Activated naive CD4-positive, alpha-beta T cell treated with anti-CD3 and anti-CD28 coated beads, Interleukin-2, amount 10 ng/mL, durations not matched to agents 7 days and 5 days (primary cell): ENCODE measurements around the gene OR52D1.

ENCODE experiments used
- CTCF ChIA-PET: fragments of 350-600 bp; sonication (Branson Sonifier 250); formaldehyde crosslinking; loops from one replicate; lab custom pipeline; 2021; ENCODE audit warnings: antibody characterized with exemption; lab: Charles Lee
- DNase-seq: peaks from one replicate; pipeline ENCODE4 v3.0.0-alpha.2; 2020
- H3K27ac Mint-ChIP-seq: one replicate; pipeline ENCODE4 v1.8.0; 2021; ENCODE audit warnings: mild to moderate bottlenecking, moderate library complexity, mixed read lengths
- H3K27me3 Mint-ChIP-seq: one replicate; pipeline ENCODE4 v1.8.0; 2021; ENCODE audit warnings: mild to moderate bottlenecking, mixed read lengths
- H3K36me3 Mint-ChIP-seq: one replicate; pipeline ENCODE4 v1.8.0; 2021; ENCODE audit warnings: mixed read lengths
- H3K4me1 Mint-ChIP-seq: one replicate; pipeline ENCODE4 v1.8.0; 2021; ENCODE audit warnings: mixed read lengths
- H3K4me3 Mint-ChIP-seq: one replicate; pipeline ENCODE4 v1.8.0; 2021; ENCODE audit warnings: mild to moderate bottlenecking, moderate library complexity, mixed read lengths
- H3K9me3 Mint-ChIP-seq: one replicate; pipeline ENCODE4 v1.8.0; 2021; ENCODE audit warnings: mixed read lengths

Gene OR52D1

GRCh38 chr11:5488385-5488784 lies at the start of gene OR52D1:
TSS of gene OR52D1 (plus strand) at chr11:5488685. CDS start at chr11:5488707, 22 bp downstream.
- H3K27me3 Mint-ChIP-seq, result peaks cover 9% of the 10 kb centered on the region
- DNase-seq, result no peak
- H3K36me3 Mint-ChIP-seq, result no peaks in the 10 kb centered on the region
- no peak within 1 kb of the TSS for H3K27ac Mint-ChIP-seq
- H3K9me3 Mint-ChIP-seq, result no peaks in the 10 kb centered on the region
- H3K4me3 Mint-ChIP-seq, result no peak within 1 kb of the TSS
- CTCF ChIA-PET, result no interaction called here
- no peaks in the 10 kb centered on the region for H3K4me1 Mint-ChIP-seq

GRCh38 chr11:5441414-5441813 lies 47.1 kb upstream of the OR52D1 start, which contains the start of gene OR51I1:
TSS of gene OR51I1 (minus strand) at chr11:5441514. CDS start at chr11:5441514, 0 bp downstream.
- DNase-seq, result no peak
- H3K4me1 Mint-ChIP-seq, result no peaks in the 10 kb centered on the region
- no peak within 1 kb of the TSS for H3K27ac Mint-ChIP-seq
- H3K9me3 Mint-ChIP-seq, result no peaks in the 10 kb centered on the region
- CTCF ChIA-PET, result no interaction called here
- no peaks in the 10 kb centered on the region for H3K36me3 Mint-ChIP-seq
- H3K27me3 Mint-ChIP-seq, result peaks cover 6% of the 10 kb centered on the region
- no peak within 1 kb of the TSS for H3K4me3 Mint-ChIP-seq

- no peaks in the 10 kb centered on the region for H3K36me3 Mint-ChIP-seq
- no peaks in the 10 kb centered on the region for H3K4me1 Mint-ChIP-seq
- H3K9me3 Mint-ChIP-seq, result no peaks in the 10 kb centered on the region
- no peak for DNase-seq
- no peaks in the 10 kb centered on the region for H3K27me3 Mint-ChIP-seq
- H3K27ac Mint-ChIP-seq, result no peak overlapping the region
- no peak overlapping the region for H3K4me3 Mint-ChIP-seq
- CTCF ChIA-PET, result no interaction called here
These were observed 44.6 kb upstream of the OR52D1 start for GRCh38 chr11:5443835-5444393.

GRCh38 chr11:5449023-5449422 lies 39.5 kb upstream of the OR52D1 start, which contains the start of gene OR51I2:
TSS of gene OR51I2 (plus strand) at chr11:5449323. CDS start at chr11:5453489, 4,166 bp downstream.
- Mint-ChIP-seq H3K4me3 (no peak within 1 kb of the TSS), H3K27me3 (no peaks in the 10 kb centered on the region), H3K4me1 (no peaks in the 10 kb centered on the region), H3K36me3 (no peaks in the 10 kb centered on the region), H3K27ac (no peak within 1 kb of the TSS), H3K9me3 (no peaks in the 10 kb centered on the region)
- CTCF ChIA-PET, result no interaction called here
- no peak for DNase-seq

- H3K4me1 Mint-ChIP-seq, result no peaks in the 10 kb centered on the region
- H3K27me3 Mint-ChIP-seq, result no peaks in the 10 kb centered on the region
- H3K9me3 Mint-ChIP-seq, result no peaks in the 10 kb centered on the region
- no peak for DNase-seq
- H3K4me3 Mint-ChIP-seq, result no peak overlapping the region
- no peaks in the 10 kb centered on the region for H3K36me3 Mint-ChIP-seq
- H3K27ac Mint-ChIP-seq, result no peak overlapping the region
- CTCF ChIA-PET, result no interaction called here
These were observed 39.1 kb upstream of the OR52D1 start for GRCh38 chr11:5449432-5449831.

- DNase-seq, result no peak
- peaks cover 5% of the 10 kb centered on the region for H3K4me1 Mint-ChIP-seq
These were observed 27.4 kb upstream of the OR52D1 start for GRCh38 chr11:5460983-5461621.

GRCh38 chr11:5467527-5467926 lies 21.0 kb upstream of the OR52D1 start:
- Mint-ChIP-seq H3K36me3 (no peaks in the 10 kb centered on the region), H3K27ac (no peak overlapping the region), H3K4me1 (no peaks in the 10 kb centered on the region), H3K27me3 (peaks cover 6% of the 10 kb centered on the region), H3K9me3 (no peaks in the 10 kb centered on the region), H3K4me3 (no peak overlapping the region)
- CTCF ChIA-PET, result no interaction called here
- DNase-seq, result no peak

More at GRCh38 chr11:5460983-5461621, 27.4 kb upstream of the OR52D1 start:
- Mint-ChIP-seq H3K4me3 (no peak overlapping the region), H3K36me3 (no peaks in the 10 kb centered on the region), H3K27ac (no peak overlapping the region), H3K27me3 (no peaks in the 10 kb centered on the region), H3K9me3 (no peaks in the 10 kb centered on the region)
- CTCF ChIA-PET, result no interaction called here

GRCh38 chr11:5473921-5474320 lies 14.6 kb upstream of the OR52D1 start:
- CTCF ChIA-PET, result interaction anchor here (1.3 kb wide), 1 partner anchor 335 kb away, joined by 3 read pairs; no protein-coding TSS in a partner anchor
- no peak for DNase-seq
- H3K9me3 Mint-ChIP-seq, result no peaks in the 10 kb centered on the region
- H3K27me3 Mint-ChIP-seq, result peaks cover 6% of the 10 kb centered on the region
- no peaks in the 10 kb centered on the region for H3K36me3 Mint-ChIP-seq
- H3K4me1 Mint-ChIP-seq, result no peaks in the 10 kb centered on the region
- H3K27ac Mint-ChIP-seq, result no peak overlapping the region
- no peak overlapping the region for H3K4me3 Mint-ChIP-seq

- Mint-ChIP-seq H3K27me3 (peaks cover 6% of the 10 kb centered on the region), H3K4me1 (no peaks in the 10 kb centered on the region), H3K9me3 (no peaks in the 10 kb centered on the region), H3K4me3 (no peak overlapping the region), H3K36me3 (no peaks in the 10 kb centered on the region), H3K27ac (no peak overlapping the region)
- CTCF ChIA-PET, result interaction anchor here (0.7 to 3.4 kb wide), 7 partner anchors 10 to 415 kb away, joined by 3 to 20 read pairs (median 3); partner anchors contain the start of gene OR52N2
- DNase-seq, result peak; percentile 58
These were observed 12.2 kb upstream of the OR52D1 start for GRCh38 chr11:5476186-5476819.

GRCh38 chr11:5486003-5486402 lies 2.5 kb upstream of the OR52D1 start:
- CTCF ChIA-PET, result interaction anchor here (0.9 kb wide), 1 partner anchor 10 kb away, joined by 3 read pairs; no protein-coding TSS in a partner anchor
- Mint-ChIP-seq H3K4me3 (no peak overlapping the region), H3K9me3 (no peaks in the 10 kb centered on the region), H3K36me3 (no peaks in the 10 kb centered on the region), H3K27me3 (peaks cover 6% of the 10 kb centered on the region), H3K4me1 (no peaks in the 10 kb centered on the region), H3K27ac (no peak overlapping the region)
- no peak for DNase-seq

GRCh38 chr11:5486421-5486820 lies 2.1 kb upstream of the OR52D1 start:
- DNase-seq, result no peak
- Mint-ChIP-seq H3K27ac (no peak overlapping the region), H3K4me1 (no peaks in the 10 kb centered on the region), H3K36me3 (no peaks in the 10 kb centered on the region), H3K27me3 (peaks cover 9% of the 10 kb centered on the region), H3K4me3 (no peak overlapping the region), H3K9me3 (no peaks in the 10 kb centered on the region)
- CTCF ChIA-PET, result interaction anchor here (0.9 kb wide), 1 partner anchor 10 kb away, joined by 3 read pairs; no protein-coding TSS in a partner anchor

GRCh38 chr11:5488798-5489399 lies 414 bp downstream of the OR52D1 start:
- Mint-ChIP-seq H3K4me3 (no peak overlapping the region), H3K27me3 (peaks cover 9% of the 10 kb centered on the region), H3K4me1 (no peaks in the 10 kb centered on the region), H3K36me3 (no peaks in the 10 kb centered on the region), H3K9me3 (no peaks in the 10 kb centered on the region), H3K27ac (no peak overlapping the region)
- CTCF ChIA-PET, result no interaction called here
- no peak for DNase-seq

- DNase-seq, result no peak
- Mint-ChIP-seq H3K4me3 (no peak overlapping the region), H3K9me3 (no peaks in the 10 kb centered on the region), H3K27me3 (peaks cover 9% of the 10 kb centered on the region), H3K27ac (no peak overlapping the region), H3K36me3 (no peaks in the 10 kb centered on the region), H3K4me1 (no peaks in the 10 kb centered on the region)
- CTCF ChIA-PET, result no interaction called here
These were observed 1.3 kb downstream of the OR52D1 start for GRCh38 chr11:5489576-5490357.

GRCh38 chr11:5499671-5500070 lies 11.2 kb downstream of the OR52D1 start:
- no peak overlapping the region for H3K27ac Mint-ChIP-seq
- no peak for DNase-seq
- H3K9me3 Mint-ChIP-seq, result no peaks in the 10 kb centered on the region
- H3K36me3 Mint-ChIP-seq, result no peaks in the 10 kb centered on the region
- H3K27me3 Mint-ChIP-seq, result peaks cover 3% of the 10 kb centered on the region
- no peaks in the 10 kb centered on the region for H3K4me1 Mint-ChIP-seq
- CTCF ChIA-PET, result no interaction called here
- no peak overlapping the region for H3K4me3 Mint-ChIP-seq
